ENCODE measurements around the gene NEDD4L.

DNA sequence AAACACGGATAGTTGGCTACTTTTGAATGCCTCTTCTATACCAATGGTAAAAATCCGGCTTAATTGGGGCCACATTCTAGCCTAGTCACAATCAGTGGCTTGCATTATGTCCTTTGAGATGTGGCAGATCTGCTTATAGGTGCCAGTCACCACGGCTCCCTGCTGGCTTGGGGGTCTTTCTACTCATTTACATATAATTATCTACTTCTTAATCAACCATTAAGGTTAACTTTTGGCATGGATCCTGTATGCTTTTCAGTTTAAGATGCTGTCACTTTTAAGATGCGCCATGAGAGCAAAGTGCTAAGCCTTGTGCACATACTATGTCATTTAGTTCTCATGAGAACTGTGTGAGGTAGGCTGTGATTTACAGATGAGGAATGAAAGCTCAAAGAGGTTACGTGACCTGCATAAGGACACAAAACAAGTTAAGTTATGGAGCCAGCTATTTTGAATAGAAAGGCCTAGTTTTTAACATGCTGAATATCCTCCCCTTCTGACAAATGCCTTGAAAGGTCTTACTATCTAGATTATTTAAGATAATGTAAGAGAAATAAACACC, 4.1 kb downstream of the NEDD4L start:
- TF ChIP-seq CTCF (conservative IDR thresholded peaks at IDR 0.05 in 1 of 2, IDR thresholded peaks at IDR 0.05 in 1 of 2; ENCODE audit: extremely low read depth in 1 of 2, insufficient read depth in 1 of 2, low read depth in 1 of 2, low read length in 2 of 2), result no peak
- no peak for TF ChIP-seq EZH2 (IDR thresholded peaks at IDR 0.05; ENCODE audit: borderline replicate concordance, low read length)
